IMR-90 (cell line): Measurements from ENCODE around the gene B3GAT1. TPM values are rescaled to one million over a fixed set of nuclear protein-coding genes. Genes with fewer than 3 reads are reported as not detected.

Source experiments
- ATAC-seq: fragments of 200-7000 bp; cut with Tn5 transposase; 2 replicates; pipeline ENCODE4 v1.9.1; 2020; ENCODE audit warnings: low read depth, mild to moderate bottlenecking, moderate library complexity
- BruUV-seq: library from RNA; stranded (reverse); fragments of 400-500 nt; replicated peaks from 2 replicates; lab custom pipeline; 2021; lab: Mats Ljungman, UMichigan
- CTCF ChIA-PET: fragments of 300-600 bp; formaldehyde crosslinking; extraction: SDS; loops from one replicate; lab custom pipeline; 2021; ENCODE audit warnings: antibody characterized with exemption; lab: Yijun Ruan, JAX
- POLR2A ChIA-PET: fragments of 300-600 bp; sonication (Branson Sonifier 250); formaldehyde crosslinking; loops from one replicate; lab custom pipeline; 2022; ENCODE audit warnings: antibody characterized with exemption; ENCODE audit not compliant: unreplicated experiment; lab: Charles Lee
- DNase-seq: peaks from one replicate; pipeline ENCODE4 v3.0.0; 2013
- H2AFZ ChIP-seq: replicated peaks from 2 replicates; pipeline ENCODE3; 2013; ENCODE audit warnings: low read length, mild to moderate bottlenecking; ENCODE audit not compliant: poor library complexity
- H2AK5ac ChIP-seq: 2 replicates; pipeline ENCODE4 v1.6.1; 2013; ENCODE audit warnings: low read depth, low read length, inconsistent platforms
- H2AK9ac ChIP-seq: replicated peaks from 2 replicates; pipeline ENCODE3; 2013; ENCODE audit warnings: mild to moderate bottlenecking, low read depth, low read length, moderate library complexity; ENCODE audit not compliant: poor library complexity
- H2BK120ac ChIP-seq: 2 replicates; pipeline ENCODE4 v1.6.1; 2013; ENCODE audit warnings: low read depth, low read length, inconsistent platforms
- H2BK15ac ChIP-seq: 3 replicates; pipeline ENCODE4 v1.6.1; 2013; ENCODE audit warnings: low read depth, low read length, inconsistent platforms
- H2BK20ac ChIP-seq: 2 replicates; pipeline ENCODE4 v1.6.1; 2013; ENCODE audit warnings: low read depth, mild to moderate bottlenecking, inconsistent platforms, low read length, moderate library complexity
- H2BK5ac ChIP-seq: 2 replicates; pipeline ENCODE4 v1.6.1; 2013; ENCODE audit warnings: mild to moderate bottlenecking, low read depth, low read length, inconsistent platforms; ENCODE audit not compliant: poor library complexity, severe bottlenecking
- H3K14ac ChIP-seq: replicated peaks from 2 replicates; pipeline ENCODE4 v1.6.1; 2013; ENCODE audit warnings: low read depth, low read length, inconsistent platforms
- H3K18ac ChIP-seq: 2 replicates; pipeline ENCODE4 v1.6.1; 2013; ENCODE audit warnings: low read depth, low read length, control low read depth
- H3K23ac ChIP-seq: 2 replicates; pipeline ENCODE4 v1.6.1; 2013; ENCODE audit warnings: low read depth, low read length, inconsistent platforms
- H3K27ac ChIP-seq: 2 replicates; pipeline ENCODE4 v1.5.1; 2013; ENCODE audit warnings: mild to moderate bottlenecking, control low read depth, low read length; ENCODE audit not compliant: insufficient read depth
- H3K27me3 ChIP-seq: 2 replicates; pipeline ENCODE4 v1.6.1; 2013; ENCODE audit warnings: low read length; ENCODE audit not compliant: control insufficient read depth, insufficient read depth
- H3K36me3 ChIP-seq: 2 replicates; pipeline ENCODE4 v1.6.1; 2013; ENCODE audit warnings: low read length, mixed read lengths; ENCODE audit not compliant: control insufficient read depth, insufficient read depth
- H3K4ac ChIP-seq: 2 replicates; pipeline ENCODE4 v1.6.1; 2013; ENCODE audit warnings: low read depth, low read length, inconsistent platforms
- H3K4me1 ChIP-seq: 2 replicates; pipeline ENCODE4 v1.6.1; 2013; ENCODE audit warnings: low read length, mixed read lengths; ENCODE audit not compliant: control insufficient read depth, insufficient read depth
- H3K4me2 ChIP-seq: 2 replicates; pipeline ENCODE4 v1.6.1; 2013; ENCODE audit warnings: low read depth, mild to moderate bottlenecking, control low read depth, low read length, moderate library complexity
- H3K4me3 ChIP-seq: 2 replicates; pipeline ENCODE4 v1.5.1; 2013; ENCODE audit warnings: low read depth, mild to moderate bottlenecking, control low read depth, low read length, moderate library complexity; ENCODE audit not compliant: insufficient read depth
- H3K56ac ChIP-seq: 2 replicates; pipeline ENCODE4 v1.6.1; 2013; ENCODE audit warnings: low read length, inconsistent platforms; ENCODE audit not compliant: insufficient read depth; ENCODE audit errors: extremely low read depth
- H3K79me1 ChIP-seq, 2 experiments: 2 replicates each; pipeline ENCODE4 v1.6.1; 2013; ENCODE audit warnings: low read length in 2 of 2, inconsistent platforms in 1 of 2, low read depth in 1 of 2
- H3K9ac ChIP-seq: 2 replicates; pipeline ENCODE4 v1.6.1; 2013; ENCODE audit warnings: low read depth, low read length, control low read depth
- H3K9me1 ChIP-seq: 2 replicates; pipeline ENCODE4 v1.6.1; 2013; ENCODE audit warnings: low read length, inconsistent platforms; ENCODE audit not compliant: insufficient read depth
- H3K9me3 ChIP-seq: 2 replicates; pipeline ENCODE4 v1.6.1; 2013; ENCODE audit warnings: low read length; ENCODE audit not compliant: control insufficient read depth, insufficient read depth
- H4K20me1 ChIP-seq: 2 replicates; pipeline ENCODE4 v1.6.1; 2013; ENCODE audit warnings: low read length, inconsistent platforms; ENCODE audit not compliant: insufficient read depth
- H4K5ac ChIP-seq: 2 replicates; pipeline ENCODE4 v1.6.1; 2013; ENCODE audit warnings: mild to moderate bottlenecking, low read depth, low read length, control low read depth
- H4K8ac ChIP-seq, 2 experiments: 2 replicates each; pipeline ENCODE4 v1.6.1; 2013; ENCODE audit warnings: low read depth in 2 of 2, low read length in 2 of 2, control low read depth in 1 of 2, inconsistent platforms in 1 of 2
- H4K91ac ChIP-seq: 2 replicates; pipeline ENCODE4 v1.6.1; 2013; ENCODE audit warnings: low read depth, low read length, inconsistent platforms; ENCODE audit not compliant: insufficient read depth
- BHLHE40 ChIP-seq: fragments of 150-350 bp; IDR thresholded peaks from 2 replicates; pipeline ENCODE4 v1.6.1; 2016; ENCODE audit warnings: mild to moderate bottlenecking, low read depth, low read length
- FOS ChIP-seq: fragments of 150-350 bp; IDR thresholded peaks from 2 replicates; pipeline ENCODE4 v1.6.1; 2016; ENCODE audit warnings: low read depth, low read length
- MAFK ChIP-seq: IDR thresholded peaks from 2 replicates; pipeline ENCODE4 v1.6.1; 2012; ENCODE audit warnings: low read depth, low read length, improper control_type of control experiment
- RAD21 ChIP-seq: IDR thresholded peaks from 2 replicates; pipeline ENCODE4 v1.6.1; 2012; ENCODE audit warnings: low read length, improper control_type of control experiment
- RCOR1 ChIP-seq: IDR thresholded peaks from 2 replicates; pipeline ENCODE4 v1.6.1; 2012; ENCODE audit warnings: mild to moderate bottlenecking, low read length, improper control_type of control experiment; ENCODE audit not compliant: insufficient replicate concordance
- WGBS, 2 experiments: methylation state at CpG; one replicate each; pipeline versions ENCODE4 v1.1.5 to v1.1.7; 2013; ENCODE audit warnings: missing lambda C conversion rate in 2 of 2; ENCODE audit not compliant: insufficient read length in 1 of 2; ENCODE audit errors: extremely low coverage in 2 of 2; 5-methylcytosine and 5-hydroxymethylcytosine counted together
- dilution Hi-C: fragments of 300-500 bp; cut with HindIII; formaldehyde crosslinking; loops from one replicate; pipeline ENCODE4 v1.14.3; 2018; ENCODE audit warnings: low sequenced_read_pairs; ENCODE audit not compliant: unreplicated experiment
- in situ Hi-C: fragments of 300-500 bp; cut with MboI; formaldehyde crosslinking; loops from 3 replicates; pipeline ENCODE4 v1.14.3; 2019; ENCODE audit warnings: low sequenced_read_pairs, inconsistent platforms, mixed read lengths
- intact Hi-C: fragments of 100-400 bp; cut with micrococcal nuclease; formaldehyde crosslinking; loops from 2 replicates; pipeline ENCODE4 v1.10.0; 2022
- polyA plus RNA-seq, 3 experiments: library from polyadenylated mRNA; depleted of rRNA; stranded (reverse); fragments of >200 nt; gene quantifications; 2 replicates each; pipeline ENCODE4 v1.2.3, GENCODE V29; 2012; ENCODE audit warnings: low replicate concordance in 1 of 3
- total RNA-seq: library from RNA; depleted of rRNA; stranded (reverse); fragments of >200 nt; gene quantifications from 2 replicates; pipeline ENCODE4 v1.2.3, GENCODE V29; 2012
- TF ChIP-seq, protein P1 (sequence below): fragments of 150-350 bp; IDR thresholded peaks from 2 replicates; pipeline ENCODE4 v1.6.1; 2017; ENCODE audit warnings: mild to moderate bottlenecking, antibody characterized with exemption, low read length, low read depth
- TF ChIP-seq, protein P2 (sequence below): fragments of 150-350 bp; IDR thresholded peaks from 2 replicates; pipeline ENCODE4 v1.6.1; 2016; ENCODE audit warnings: low read depth, mild to moderate bottlenecking, low read length, moderate library complexity, borderline replicate concordance
- TF ChIP-seq, protein P3 (sequence below): conservative IDR thresholded peaks from 2 replicates; pipeline ENCODE4 v1.5.1; 2012; ENCODE audit warnings: mild to moderate bottlenecking, low read depth, low read length, improper control_type of control experiment

Gene B3GAT1
- total and polyA plus RNA-seq, 2 of the 4 experiments (the other 2 are of a cell fraction), result not detected

DNA sequence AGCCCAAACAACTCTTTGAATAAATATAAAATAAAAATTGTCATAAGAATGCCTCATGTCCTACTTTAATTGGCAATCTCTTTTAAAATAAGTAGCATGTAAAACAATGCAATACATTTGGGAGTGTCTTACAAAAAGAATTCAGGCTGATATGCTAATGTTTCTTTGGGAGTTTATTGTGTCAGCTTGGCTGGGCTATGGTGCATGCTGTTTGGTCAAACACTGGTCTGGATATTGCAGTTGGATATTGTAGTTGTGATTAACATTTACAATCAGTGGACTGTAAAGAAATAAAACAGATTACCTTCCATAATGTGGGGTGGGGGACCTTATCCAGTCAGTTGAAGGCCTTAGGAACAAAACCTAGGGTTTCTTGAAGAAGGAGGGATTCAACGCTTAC is 37.0 kb upstream of the B3GAT1 start:
- CTCF ChIA-PET, result no interaction called here
- no CpG with 5 or more reads among the region's 1 CpG for WGBS, 2 experiments
- Histone ChIP-seq H3K4me3 (no peak overlapping the region), H2AFZ (no peak overlapping the region), H3K4me1 (no peaks in the 10 kb centered on the region), H3K9me3 (peaks cover 50% of the 10 kb centered on the region), H3K9ac (no peak overlapping the region), H3K56ac (no peak overlapping the region), H3K79me1 (no peaks in the 10 kb centered on the region), H3K36me3 (no peaks in the 10 kb centered on the region), H2AK5ac (no peak overlapping the region), H4K20me1 (no peaks in the 10 kb centered on the region), H4K5ac (no peak overlapping the region), H3K14ac (no peak overlapping the region), H4K91ac (no peak overlapping the region), H3K27ac (no peak overlapping the region), H3K27me3 (no peaks in the 10 kb centered on the region), H3K4ac (no peak overlapping the region), H2BK15ac (no peak overlapping the region), H3K9me1 (no peaks in the 10 kb centered on the region), H3K4me2 (no peak overlapping the region), H2AK9ac (no peak overlapping the region), H2BK120ac (no peak overlapping the region), H2BK5ac (no peak overlapping the region), H3K18ac (no peak overlapping the region), H2BK20ac (no peak overlapping the region), H3K23ac (no peak overlapping the region), H4K8ac (no peak overlapping the region)
- dilution Hi-C loops (no loop called here), intact Hi-C loops (no loop called here), in situ Hi-C loops (no loop called here)
- no TSS peak for BruUV-seq
- no peak for TF ChIP-seq MAFK
- no peak for TF ChIP-seq BHLHE40
- no peak for TF ChIP-seq RAD21
- TF ChIP-seq, protein P1, sequence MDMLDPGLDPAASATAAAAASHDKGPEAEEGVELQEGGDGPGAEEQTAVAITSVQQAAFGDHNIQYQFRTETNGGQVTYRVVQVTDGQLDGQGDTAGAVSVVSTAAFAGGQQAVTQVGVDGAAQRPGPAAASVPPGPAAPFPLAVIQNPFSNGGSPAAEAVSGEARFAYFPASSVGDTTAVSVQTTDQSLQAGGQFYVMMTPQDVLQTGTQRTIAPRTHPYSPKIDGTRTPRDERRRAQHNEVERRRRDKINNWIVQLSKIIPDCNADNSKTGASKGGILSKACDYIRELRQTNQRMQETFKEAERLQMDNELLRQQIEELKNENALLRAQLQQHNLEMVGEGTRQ, result no peak
- TF ChIP-seq, protein P2, sequence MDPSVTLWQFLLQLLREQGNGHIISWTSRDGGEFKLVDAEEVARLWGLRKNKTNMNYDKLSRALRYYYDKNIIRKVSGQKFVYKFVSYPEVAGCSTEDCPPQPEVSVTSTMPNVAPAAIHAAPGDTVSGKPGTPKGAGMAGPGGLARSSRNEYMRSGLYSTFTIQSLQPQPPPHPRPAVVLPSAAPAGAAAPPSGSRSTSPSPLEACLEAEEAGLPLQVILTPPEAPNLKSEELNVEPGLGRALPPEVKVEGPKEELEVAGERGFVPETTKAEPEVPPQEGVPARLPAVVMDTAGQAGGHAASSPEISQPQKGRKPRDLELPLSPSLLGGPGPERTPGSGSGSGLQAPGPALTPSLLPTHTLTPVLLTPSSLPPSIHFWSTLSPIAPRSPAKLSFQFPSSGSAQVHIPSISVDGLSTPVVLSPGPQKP, result no peak
- no peak for TF ChIP-seq RCOR1
- no peak for TF ChIP-seq FOS
- TF ChIP-seq, protein P3, sequence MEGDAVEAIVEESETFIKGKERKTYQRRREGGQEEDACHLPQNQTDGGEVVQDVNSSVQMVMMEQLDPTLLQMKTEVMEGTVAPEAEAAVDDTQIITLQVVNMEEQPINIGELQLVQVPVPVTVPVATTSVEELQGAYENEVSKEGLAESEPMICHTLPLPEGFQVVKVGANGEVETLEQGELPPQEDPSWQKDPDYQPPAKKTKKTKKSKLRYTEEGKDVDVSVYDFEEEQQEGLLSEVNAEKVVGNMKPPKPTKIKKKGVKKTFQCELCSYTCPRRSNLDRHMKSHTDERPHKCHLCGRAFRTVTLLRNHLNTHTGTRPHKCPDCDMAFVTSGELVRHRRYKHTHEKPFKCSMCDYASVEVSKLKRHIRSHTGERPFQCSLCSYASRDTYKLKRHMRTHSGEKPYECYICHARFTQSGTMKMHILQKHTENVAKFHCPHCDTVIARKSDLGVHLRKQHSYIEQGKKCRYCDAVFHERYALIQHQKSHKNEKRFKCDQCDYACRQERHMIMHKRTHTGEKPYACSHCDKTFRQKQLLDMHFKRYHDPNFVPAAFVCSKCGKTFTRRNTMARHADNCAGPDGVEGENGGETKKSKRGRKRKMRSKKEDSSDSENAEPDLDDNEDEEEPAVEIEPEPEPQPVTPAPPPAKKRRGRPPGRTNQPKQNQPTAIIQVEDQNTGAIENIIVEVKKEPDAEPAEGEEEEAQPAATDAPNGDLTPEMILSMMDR, result no peak
- no peak for DNase-seq
- POLR2A ChIA-PET, result no interaction called here
- no peak for ATAC-seq
